Measurements from ENCODE around the gene AGPAT4.

DNA sequence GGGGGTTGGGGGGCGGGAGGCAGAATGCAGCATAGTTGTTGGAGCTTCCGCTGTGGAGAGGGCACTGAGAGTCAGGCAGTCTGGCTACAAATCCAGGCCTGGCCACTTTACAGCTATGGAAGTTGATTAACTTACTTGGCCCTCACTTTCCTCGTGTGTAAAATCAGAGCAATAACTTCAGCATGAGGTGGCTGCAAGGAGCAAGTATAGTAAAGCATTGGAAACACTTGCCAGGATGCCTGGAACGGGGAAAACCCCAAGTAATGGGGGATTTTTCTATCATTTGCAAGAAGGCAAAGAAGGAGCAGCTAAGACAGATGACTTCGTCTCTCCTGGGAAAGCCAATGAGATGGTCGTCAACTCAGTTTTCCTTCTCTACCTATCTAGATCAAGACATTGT lies 35.8 kb downstream of the AGPAT4 start:
- TF ChIP-seq ZFP36 (IDR thresholded peaks at IDR 0.05; ENCODE audit: borderline replicate concordance, low read depth, low read length, partially characterized antibody) (no peak), TBL1XR1 (IDR thresholded peaks at IDR 0.05; ENCODE audit: borderline replicate concordance, low read length, partially characterized antibody) (no peak), YEATS4 (CRISPR knock-in tag; IDR thresholded peaks at IDR 0.05; ENCODE audit: borderline replicate concordance) (no peak), RAD51 (IDR thresholded peaks at IDR 0.05; ENCODE audit: borderline replicate concordance) (no peak), ELF1 (CRISPR knock-in tag; IDR thresholded peaks at IDR 0.05) (no peak), FOXM1 (CRISPR knock-in tag; IDR thresholded peaks at IDR 0.05) (no peak), ZNF776 (CRISPR knock-in tag; IDR thresholded peaks at IDR 0.05) (no peak), CHD4 (IDR thresholded peaks at IDR 0.05; ENCODE audit: borderline replicate concordance, low read length) (no peak), ETV6 (CRISPR knock-in tag; conservative IDR thresholded peaks at IDR 0.05) (no peak)
- TF ChIP-seq, protein P1, sequence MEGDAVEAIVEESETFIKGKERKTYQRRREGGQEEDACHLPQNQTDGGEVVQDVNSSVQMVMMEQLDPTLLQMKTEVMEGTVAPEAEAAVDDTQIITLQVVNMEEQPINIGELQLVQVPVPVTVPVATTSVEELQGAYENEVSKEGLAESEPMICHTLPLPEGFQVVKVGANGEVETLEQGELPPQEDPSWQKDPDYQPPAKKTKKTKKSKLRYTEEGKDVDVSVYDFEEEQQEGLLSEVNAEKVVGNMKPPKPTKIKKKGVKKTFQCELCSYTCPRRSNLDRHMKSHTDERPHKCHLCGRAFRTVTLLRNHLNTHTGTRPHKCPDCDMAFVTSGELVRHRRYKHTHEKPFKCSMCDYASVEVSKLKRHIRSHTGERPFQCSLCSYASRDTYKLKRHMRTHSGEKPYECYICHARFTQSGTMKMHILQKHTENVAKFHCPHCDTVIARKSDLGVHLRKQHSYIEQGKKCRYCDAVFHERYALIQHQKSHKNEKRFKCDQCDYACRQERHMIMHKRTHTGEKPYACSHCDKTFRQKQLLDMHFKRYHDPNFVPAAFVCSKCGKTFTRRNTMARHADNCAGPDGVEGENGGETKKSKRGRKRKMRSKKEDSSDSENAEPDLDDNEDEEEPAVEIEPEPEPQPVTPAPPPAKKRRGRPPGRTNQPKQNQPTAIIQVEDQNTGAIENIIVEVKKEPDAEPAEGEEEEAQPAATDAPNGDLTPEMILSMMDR (CRISPR knock-in tag; IDR thresholded peaks at IDR 0.05): no peak

Data from HepG2 (cell line).